SK-N-SH (cell line): Measurements from ENCODE around the gene CD163L1. TPM values are rescaled to one million over a fixed set of nuclear protein-coding genes. Genes with fewer than 3 reads are reported as not detected.

Source experiments
- CTCF ChIA-PET: fragments of 300-600, 350-600 bp; formaldehyde crosslinking; extraction: SDS; loops from one replicate; lab custom pipeline; 2021; lab: Yijun Ruan, JAX
- POLR2A ChIA-PET: fragments of 350-600 bp; sonication (Branson Sonifier 250); formaldehyde crosslinking; extraction: SDS; loops from one replicate; lab custom pipeline; 2020; ENCODE audit warnings: antibody characterized with exemption, inconsistent platforms; lab: Yijun Ruan, JAX
- DNase-seq: peaks from one replicate; pipeline ENCODE4 v3.0.0; 2012
- H2AFZ ChIP-seq: fragments of 200-600 bp; sonication (generic); 2 replicates; pipeline ENCODE4 v1.8.1; 2016; ENCODE audit warnings: antibody characterized with exemption, mild to moderate bottlenecking, low read depth
- H3F3A ChIP-seq: fragments of 200-600 bp; sonication (generic); replicated peaks from 2 replicates; pipeline ENCODE3; 2016; ENCODE audit warnings: antibody characterized with exemption, mild to moderate bottlenecking; ENCODE audit not compliant: insufficient read depth
- H3K27ac ChIP-seq, 2 experiments: fragments of 200-500 bp in 1 of 2; fragments of 200-600 bp in 1 of 2; sonication (Bioruptor generic) in 1 of 2; sonication (generic), shearing (Covaris generic) in 1 of 2; 2 replicates each; pipeline versions ENCODE4 v1.5.1 to v1.6.1; 2014 to 2016; ENCODE audit warnings: low read depth in 2 of 2, inconsistent platforms in 1 of 2, low read length in 1 of 2, mild to moderate bottlenecking in 1 of 2, mixed read lengths in 1 of 2
- H3K27me3 ChIP-seq: fragments of 200-600 bp; sonication (generic), shearing (Covaris generic); 2 replicates; pipeline ENCODE4 v1.6.1; 2016; ENCODE audit warnings: mixed run types; ENCODE audit not compliant: insufficient read depth
- H3K36me3 ChIP-seq, 2 experiments: fragments of 200-500 bp in 1 of 2; fragments of 200-600 bp in 1 of 2; sonication (Bioruptor generic) in 1 of 2; sonication (generic) in 1 of 2; replicated peaks in 1 of 2; 2 replicates each; pipeline versions ENCODE3 to v1.5.1; 2014 to 2016; ENCODE audit warnings: low read length in 1 of 2, mild to moderate bottlenecking in 1 of 2; ENCODE audit not compliant: insufficient read depth in 2 of 2, control insufficient read depth in 1 of 2
- H3K4me1 ChIP-seq, 2 experiments: fragments of 200-500 bp in 1 of 2; fragments of 200-600 bp in 1 of 2; sonication (Bioruptor generic) in 1 of 2; sonication (generic), shearing (Covaris generic) in 1 of 2; 2 replicates each; pipeline versions ENCODE4 v1.5.1 to v1.6.1; 2014 to 2016; ENCODE audit warnings: low read depth in 1 of 2, low read length in 1 of 2, mixed run types in 1 of 2; ENCODE audit not compliant: insufficient read depth in 2 of 2, control insufficient read depth in 1 of 2
- H3K4me2 ChIP-seq: fragments of 200-600 bp; sonication (generic), shearing (Covaris generic); 2 replicates; pipeline ENCODE4 v1.6.1; 2017; ENCODE audit warnings: mixed run types
- H3K4me3 ChIP-seq, 2 experiments: fragments of 200-500 bp in 1 of 2; fragments of 200-600 bp in 1 of 2; sonication (Bioruptor generic) in 1 of 2; sonication (generic), shearing (Covaris generic) in 1 of 2; 2 replicates each; pipeline versions ENCODE4 v1.5.1 to v1.8.1; 2014 to 2016; ENCODE audit warnings: low read depth in 2 of 2, inconsistent platforms in 1 of 2, low read length in 1 of 2, mild to moderate bottlenecking in 1 of 2, mixed read lengths in 1 of 2, moderate library complexity in 1 of 2
- H3K79me2 ChIP-seq: fragments of 200-600 bp; sonication (generic); 2 replicates; pipeline ENCODE4 v1.8.1; 2017; ENCODE audit warnings: mild to moderate bottlenecking; ENCODE audit not compliant: insufficient read depth
- H3K9ac ChIP-seq: fragments of 200-600 bp; sonication (generic); 2 replicates; pipeline ENCODE4 v1.6.1; 2017; ENCODE audit warnings: mixed run types
- H3K9me2 ChIP-seq: fragments of 200-600 bp; sonication (generic); 2 replicates; pipeline ENCODE4 v1.6.1; 2017; ENCODE audit warnings: mixed run types
- H3K9me3 ChIP-seq: fragments of 200-600 bp; sonication (generic); 2 replicates; pipeline ENCODE4 v1.6.1; 2017; ENCODE audit warnings: mixed run types, mild to moderate bottlenecking, moderate library complexity
- H4K20me1 ChIP-seq: fragments of 200-600 bp; sonication (generic); 2 replicates; pipeline ENCODE4 v1.6.1; 2017; ENCODE audit warnings: mild to moderate bottlenecking, mixed run types; ENCODE audit not compliant: insufficient read depth
- CHD2 ChIP-seq: fragments of 150-350 bp; IDR thresholded peaks from 2 replicates; pipeline ENCODE4 v1.6.1; 2018; ENCODE audit warnings: low read length; ENCODE audit not compliant: partially characterized antibody
- CTCF ChIP-seq: fragments of 200-600 bp; sonication (generic); IDR thresholded peaks from 2 replicates; pipeline ENCODE4 v1.6.1; 2017; ENCODE audit warnings: antibody characterized with exemption, mild to moderate bottlenecking, moderate library complexity
- FOSL2 ChIP-seq: IDR thresholded peaks from 2 replicates; pipeline ENCODE4 v1.4.0; 2012; ENCODE audit warnings: low read depth, mild to moderate bottlenecking, moderate library complexity, borderline replicate concordance
- FOXJ3 ChIP-seq: sonication (generic); formaldehyde crosslinking; IDR thresholded peaks from 2 replicates; pipeline ENCODE4 v1.5.1; 2020; ENCODE audit warnings: mild to moderate bottlenecking, missing genetic modification reagents
- GABPA ChIP-seq: IDR thresholded peaks from 2 replicates; pipeline ENCODE4 v1.4.0; 2012; ENCODE audit warnings: low read depth, mild to moderate bottlenecking
- MXI1 ChIP-seq: IDR thresholded peaks from 2 replicates; pipeline ENCODE4 v1.6.1; 2012; ENCODE audit warnings: mild to moderate bottlenecking, low read depth, low read length, improper control_type of control experiment
- RCOR1 ChIP-seq: fragments of 150-350 bp; IDR thresholded peaks from 2 replicates; pipeline ENCODE4 v1.6.1; 2017; ENCODE audit warnings: antibody characterized with exemption, low read length
- REST ChIP-seq: IDR thresholded peaks from 2 replicates; pipeline ENCODE4 v1.6.1; 2012; ENCODE audit warnings: mild to moderate bottlenecking, low read depth, low read length, moderate library complexity
- RFX5 ChIP-seq: IDR thresholded peaks from 2 replicates; pipeline ENCODE4 v1.6.1; 2012; ENCODE audit warnings: mild to moderate bottlenecking, improper control_type of control experiment, low read length
- USF1 ChIP-seq: IDR thresholded peaks from 2 replicates; pipeline ENCODE4 v1.4.0; 2012; ENCODE audit warnings: low read depth, borderline replicate concordance
- WGBS: methylation state at CpG from one replicate; pipeline ENCODE4 v1.1.6; 2017; ENCODE audit warnings: low lambda C conversion rate; 5-methylcytosine and 5-hydroxymethylcytosine counted together
- polyA plus RNA-seq, 3 experiments: library from polyadenylated mRNA; depleted of rRNA; stranded (reverse); fragments of >200 nt; gene quantifications; 2 replicates each; pipeline ENCODE4 v1.2.3, GENCODE V29; 2012

Gene CD163L1
- polyA plus RNA-seq, 1 of the 3 experiments (the other 2 are of a cell fraction): 0.25 TPM

- H3K9me2 ChIP-seq: no peaks in the 10 kb centered on the region
- DNase-seq: no peak
- CTCF ChIA-PET: no interaction called here
- TF ChIP-seq USF1 (no peak), FOXJ3 (CRISPR knock-in tag) (no peak)
- no peak overlapping the region for H3K4me3 ChIP-seq
- H3K4me2 ChIP-seq: no peak overlapping the region
- H3K36me3 ChIP-seq: no peaks in the 10 kb centered on the region
- no peaks in the 10 kb centered on the region for H3K4me1 ChIP-seq
- 13% methylated on average over 1 of the region's 1 CpG for WGBS
- no peaks in the 10 kb centered on the region for H3F3A ChIP-seq
- no peaks in the 10 kb centered on the region for H3K27me3 ChIP-seq
- no peaks in the 10 kb centered on the region for H3K79me2 ChIP-seq
- POLR2A ChIA-PET: no interaction called here
- H3K9ac ChIP-seq: no peak overlapping the region
- H4K20me1 ChIP-seq: no peaks in the 10 kb centered on the region
- H3K27ac ChIP-seq: no peak overlapping the region
- no peaks in the 10 kb centered on the region for H3K9me3 ChIP-seq
- H2AFZ ChIP-seq: no peak overlapping the region
Measured at GRCh38 chr12:7383157-7383556, 60.8 kb downstream of the CD163L1 start.

- no peak for TF ChIP-seq USF1
- no peak for TF ChIP-seq CTCF
- TF ChIP-seq RFX5: no peak
- no peak for TF ChIP-seq FOSL2
- no peak for DNase-seq
- peaks cover 0 to 2% of the 10 kb centered on the region in 2 experiments; a peak in 1 of 4 replicates for H3K4me1 ChIP-seq
- H3K27me3 ChIP-seq: no peaks in the 10 kb centered on the region; the same call in 1 of the 2 replicates
- H3K4me2 ChIP-seq: no peak overlapping the region
- no peaks in the 10 kb centered on the region for H3K79me2 ChIP-seq
- no peaks in the 10 kb centered on the region; the same call in 1 of the 2 replicates for H3K9me3 ChIP-seq
- no peak overlapping the region for H3K9ac ChIP-seq
- H3F3A ChIP-seq: peaks cover 5% of the 10 kb centered on the region
- H3K27ac ChIP-seq: no peak overlapping the region
- no peaks in the 10 kb centered on the region for H3K9me2 ChIP-seq
- ChIA-PET CTCF (no interaction called here), POLR2A (no interaction called here)
- peaks cover 0 to 3% of the 10 kb centered on the region in 2 experiments for H3K36me3 ChIP-seq
- WGBS: 0% methylated on average over 1 of the region's 1 CpG
- H4K20me1 ChIP-seq: no peaks in the 10 kb centered on the region
- H2AFZ ChIP-seq: no peak overlapping the region
- no peak overlapping the region for H3K4me3 ChIP-seq
Measured at GRCh38 chr12:7376196-7376595, 67.8 kb downstream of the CD163L1 start.

GRCh38 chr12:7375145-7375543, 68.8 kb downstream of the CD163L1 start:
- H4K20me1 ChIP-seq: no peaks in the 10 kb centered on the region
- no peaks in the 10 kb centered on the region for H3K79me2 ChIP-seq
- H3K9me3 ChIP-seq: no peaks in the 10 kb centered on the region; the same call in 1 of the 2 replicates
- H3K9ac ChIP-seq: no peak overlapping the region
- peaks cover 0 to 2% of the 10 kb centered on the region in 2 experiments; a peak in 1 of 4 replicates for H3K4me1 ChIP-seq
- no peak overlapping the region for H3K4me3 ChIP-seq
- H3K27ac ChIP-seq: no peak overlapping the region
- no peaks in the 10 kb centered on the region for H3K9me2 ChIP-seq
- H2AFZ ChIP-seq: no peak overlapping the region
- no peak for DNase-seq
- H3K27me3 ChIP-seq: no peaks in the 10 kb centered on the region; the same call in 1 of the 2 replicates
- POLR2A ChIA-PET: no interaction called here
- H3F3A ChIP-seq: peaks cover 5% of the 10 kb centered on the region
- CTCF ChIA-PET: no interaction called here
- no peak overlapping the region for H3K4me2 ChIP-seq
- 6% methylated on average over 3 of the region's 3 CpGs for WGBS
- peaks cover 0 to 3% of the 10 kb centered on the region in 2 experiments for H3K36me3 ChIP-seq
- TF ChIP-seq REST (no peak), CHD2 (no peak), FOXJ3 (CRISPR knock-in tag) (no peak), RCOR1 (no peak), MXI1 (no peak), GABPA (no peak), USF1 (no peak)
